AG09309 (cell line): ENCODE data around the gene LRRC4C.

Experiments used
- DNase-seq: peaks from one replicate; pipeline ENCODE4 v3.0.0-alpha.2; 2010; ENCODE audit warnings: low read depth
- H3K4me3 ChIP-seq: 2 replicates; pipeline ENCODE4 v1.5.1; 2011; ENCODE audit warnings: mild to moderate bottlenecking, low read depth, low read length, moderate library complexity; ENCODE audit not compliant: control insufficient read depth
- CTCF ChIP-seq: IDR thresholded peaks from 2 replicates; pipeline ENCODE4 v1.5.1; 2011; ENCODE audit warnings: mild to moderate bottlenecking, low read depth, low read length, inconsistent platforms; ENCODE audit not compliant: insufficient read depth, control insufficient read depth; ENCODE audit errors: missing control alignments

Gene LRRC4C

GRCh38 chr11:40686765-40687164 lies 772.7 kb downstream of the LRRC4C start:
- DNase-seq, result no peak
- no peak overlapping the region for H3K4me3 ChIP-seq
- TF ChIP-seq CTCF, result no peak

GRCh38 chr11:40683010-40683409 lies 776.4 kb downstream of the LRRC4C start:
- no peak for TF ChIP-seq CTCF
- H3K4me3 ChIP-seq, result no peak overlapping the region

GRCh38 chr11:40679276-40679675 lies 780.2 kb downstream of the LRRC4C start:
- no peak for TF ChIP-seq CTCF
- DNase-seq, result no peak
- H3K4me3 ChIP-seq, result no peak overlapping the region

More at GRCh38 chr11:40683010-40683409, 776.4 kb downstream of the LRRC4C start:
- DNase-seq, result no peak

- no peak for TF ChIP-seq CTCF
- no peak overlapping the region for H3K4me3 ChIP-seq
- DNase-seq, result no peak
These were observed 812.2 kb downstream of the LRRC4C start for GRCh38 chr11:40647295-40647694.

- no peak overlapping the region for H3K4me3 ChIP-seq
- TF ChIP-seq CTCF, result no peak
- DNase-seq, result no peak
These were observed 817.2 kb downstream of the LRRC4C start for GRCh38 chr11:40642284-40642683.

GRCh38 chr11:40619654-40620053 lies 839.8 kb downstream of the LRRC4C start:
- TF ChIP-seq CTCF, result no peak
- DNase-seq, result no peak
- no peak overlapping the region for H3K4me3 ChIP-seq

GRCh38 chr11:40606800-40607199 lies 852.7 kb downstream of the LRRC4C start:
- no peak for TF ChIP-seq CTCF
- H3K4me3 ChIP-seq, result no peak overlapping the region
- DNase-seq, result no peak
